OCI-LY7 (cell line): ENCODE results near the gene FBXO28. TPM values are rescaled to one million over a fixed set of nuclear protein-coding genes. Genes with fewer than 3 reads are reported as not detected.

Experiments
- BruUV-seq: library from RNA; stranded (reverse); fragments of 400-500 nt; replicated peaks from 2 replicates; lab custom pipeline; 2021; lab: Mats Ljungman, UMichigan
- CTCF ChIA-PET: fragments of 300-600 bp; sonication (Branson Sonifier 250); formaldehyde crosslinking; loops from one replicate; lab custom pipeline; 2022; ENCODE audit warnings: antibody characterized with exemption; ENCODE audit not compliant: unreplicated experiment; lab: Charles Lee
- POLR2A ChIA-PET: fragments of 300-600 bp; sonication (Branson Sonifier 250); formaldehyde crosslinking; loops from one replicate; lab custom pipeline; 2022; ENCODE audit warnings: antibody characterized with exemption; lab: Charles Lee
- DNase-seq: peaks from one replicate; pipeline ENCODE4 v3.0.0-alpha.2; 2015; ENCODE audit warnings: low spot score
- H2AFZ ChIP-seq: fragments of 200-600 bp; sonication (generic), shearing (Covaris generic); 2 replicates; pipeline ENCODE4 v1.6.1; 2014; ENCODE audit warnings: mild to moderate bottlenecking, antibody characterized with exemption, low read length, moderate library complexity
- H3K27ac ChIP-seq: fragments of 200-600 bp; sonication (generic); 2 replicates; pipeline ENCODE4 v1.5.1; 2014; ENCODE audit warnings: mixed run types, low read depth, mild to moderate bottlenecking, moderate library complexity, low read length, inconsistent platforms; ENCODE audit not compliant: poor library complexity, severe bottlenecking
- H3K36me3 ChIP-seq: fragments of 200-600 bp; sonication (generic); 2 replicates; pipeline ENCODE4 v1.6.1; 2014; ENCODE audit warnings: mild to moderate bottlenecking, antibody characterized with exemption, low read length, moderate library complexity, mixed read lengths; ENCODE audit not compliant: insufficient read depth
- H3K4me1 ChIP-seq: fragments of 200-600 bp; sonication (generic); 2 replicates; pipeline ENCODE4 v1.5.1; 2014; ENCODE audit warnings: mild to moderate bottlenecking, low read length; ENCODE audit not compliant: insufficient read depth, poor library complexity, severe bottlenecking
- H3K4me2 ChIP-seq: fragments of 200-600 bp; sonication (generic); 2 replicates; pipeline ENCODE4 v1.6.1; 2014; ENCODE audit warnings: mild to moderate bottlenecking, low read length
- H3K4me3 ChIP-seq: fragments of 200-600 bp; sonication (generic); 2 replicates; pipeline ENCODE4 v1.5.1; 2014; ENCODE audit warnings: mild to moderate bottlenecking, low read depth, low read length; ENCODE audit not compliant: poor library complexity, severe bottlenecking
- H3K79me2 ChIP-seq: fragments of 200-600 bp; sonication (generic); 2 replicates; pipeline ENCODE4 v1.6.1; 2016; ENCODE audit warnings: low read depth, mild to moderate bottlenecking, low read length, moderate library complexity, mixed read lengths; ENCODE audit not compliant: insufficient read depth
- H3K9me2 ChIP-seq: fragments of 200-600 bp; sonication (generic); 2 replicates; pipeline ENCODE4 v1.6.1; 2016; ENCODE audit warnings: mild to moderate bottlenecking, low read length, mixed read lengths; ENCODE audit not compliant: insufficient read depth
- H3K9me3 ChIP-seq: fragments of 200-600 bp; sonication (generic); 2 replicates; pipeline ENCODE4 v1.6.1; 2014; ENCODE audit warnings: mild to moderate bottlenecking, mixed run types, low read length, mixed read lengths
- H4K20me1 ChIP-seq: fragments of 200-600 bp; sonication (generic); 2 replicates; pipeline ENCODE4 v1.6.1; 2014; ENCODE audit warnings: mild to moderate bottlenecking, antibody characterized with exemption, low read length, moderate library complexity, mixed read lengths; ENCODE audit not compliant: insufficient read depth
- CTCF ChIP-seq: fragments of 200-600 bp; sonication (generic); conservative IDR thresholded peaks from 2 replicates; pipeline ENCODE4 v1.5.1; 2014; ENCODE audit warnings: mild to moderate bottlenecking, antibody characterized with exemption, low read length, moderate library complexity, mixed read lengths
- EZH2phosphoT487 ChIP-seq: fragments of 200-600 bp; sonication (generic); IDR thresholded peaks from 2 replicates; pipeline ENCODE4 v1.6.1; 2018; ENCODE audit warnings: low read depth, borderline replicate concordance, mild to moderate bottlenecking, mixed run types, antibody characterized with exemption, low read length, moderate library complexity, mixed read lengths
- intact Hi-C: fragments of 100-400 bp; cut with micrococcal nuclease; formaldehyde crosslinking; loops from one replicate; pipeline ENCODE4 v1.10.0; 2022; ENCODE audit not compliant: unreplicated experiment
- total RNA-seq, 2 experiments: library from RNA; depleted of rRNA in 1 of 2; stranded (reverse); fragments of >200 nt in 1 of 2; shearing (Covaris generic) in 1 of 2; gene quantifications; 2 replicates each; pipeline ENCODE4 v1.2.3, GENCODE V29; 2014 to 2022

The FBXO28 gene
- total RNA-seq, 2 experiments from 2014 or later = 20.1 to 23.3 TPM

GRCh38 chr1:224090116-224090515 lies 23.8 kb upstream of the FBXO28 start:
- Histone ChIP-seq H2AFZ (no peak overlapping the region), H3K27ac (no peak overlapping the region), H3K4me3 (no peak overlapping the region), H3K4me1 (no peaks in the 10 kb centered on the region), H4K20me1 (no peaks in the 10 kb centered on the region), H3K9me2 (no peaks in the 10 kb centered on the region), H3K79me2 (no peaks in the 10 kb centered on the region), H3K9me3 (no peaks in the 10 kb centered on the region), H3K36me3 (no peaks in the 10 kb centered on the region), H3K4me2 (no peak overlapping the region)
- TF ChIP-seq EZH2phosphoT487 (no peak), CTCF (no peak)
- intact Hi-C loops = no loop called here
- ChIA-PET POLR2A (no interaction called here), CTCF (no interaction called here)
- DNase-seq = no peak
- BruUV-seq = no TSS peak

- H3K9me2 ChIP-seq = no peaks in the 10 kb centered on the region
- H3K36me3 ChIP-seq = no peaks in the 10 kb centered on the region
- no peak overlapping the region for H3K27ac ChIP-seq
- H3K4me3 ChIP-seq = no peak overlapping the region
- no peaks in the 10 kb centered on the region for H3K79me2 ChIP-seq
- no peaks in the 10 kb centered on the region for H3K4me1 ChIP-seq
- no peaks in the 10 kb centered on the region for H3K9me3 ChIP-seq
- POLR2A ChIA-PET = no interaction called here
- no peak overlapping the region for H3K4me2 ChIP-seq
- CTCF ChIA-PET = no interaction called here
- no peaks in the 10 kb centered on the region for H4K20me1 ChIP-seq
- H2AFZ ChIP-seq = no peak overlapping the region
- no peak for TF ChIP-seq CTCF
- TF ChIP-seq EZH2phosphoT487 = no peak
- no peak for DNase-seq
- BruUV-seq = no TSS peak
- intact Hi-C loops = no loop called here
Measured at GRCh38 chr1:224092111-224092510, 21.8 kb upstream of the FBXO28 start.

GRCh38 chr1:224092601-224093000 lies 21.3 kb upstream of the FBXO28 start:
- Histone ChIP-seq H3K27ac (no peak overlapping the region), H4K20me1 (no peaks in the 10 kb centered on the region), H3K4me3 (no peak overlapping the region), H3K4me2 (no peak overlapping the region), H3K4me1 (no peaks in the 10 kb centered on the region), H3K79me2 (no peaks in the 10 kb centered on the region), H3K9me3 (no peaks in the 10 kb centered on the region), H3K36me3 (no peaks in the 10 kb centered on the region), H2AFZ (no peak overlapping the region), H3K9me2 (no peaks in the 10 kb centered on the region)
- no TSS peak for BruUV-seq
- no peak for DNase-seq
- POLR2A ChIA-PET = interaction anchor here (0.7 kb wide), 1 partner anchor 19 kb away, joined by 3 read pairs; no protein-coding TSS in a partner anchor
- TF ChIP-seq EZH2phosphoT487 = no peak
- no peak for TF ChIP-seq CTCF
- intact Hi-C loops = no loop called here
- CTCF ChIA-PET = no interaction called here
